ENCODE results near the gene GPR37L1. TPM values are rescaled to one million over a fixed set of nuclear protein-coding genes. Genes with fewer than 3 reads are reported as not detected.

Gene GPR37L1
- total and polyA plus RNA-seq, 10 of the 15 experiments (the other 5 are each of a cell fraction or from before 2014, with no cell fraction given): under 0.01 to 0.08 (median 0.02) TPM; not detected in 5

- Histone ChIP-seq H3K9me3 (replicated peaks; ENCODE audit: control insufficient read depth, insufficient read depth, low read length) (no peaks in the 10 kb centered on the region), H2AFZ (ENCODE audit: control insufficient read depth, low read depth, low read length) (no peak overlapping the region), H3K4me2 (ENCODE audit: control insufficient read depth, insufficient read depth) (no peak overlapping the region), H3K27me3 (replicated peaks in 1 of 2; ENCODE audit: control insufficient read depth in 2 of 2, insufficient read depth in 2 of 2, low read length in 1 of 2) (peaks cover 0 to 2% of the 10 kb centered on the region in 2 experiments; a peak in 3 of 4 replicates), H4K20me1 (ENCODE audit: control insufficient read depth, insufficient read depth) (no peaks in the 10 kb centered on the region), H3K79me2 (ENCODE audit: control insufficient read depth, insufficient read depth, low read length) (no peaks in the 10 kb centered on the region), H3K9ac (ENCODE audit: control insufficient read depth, insufficient read depth, low read length) (no peak overlapping the region), H3K36me3 (ENCODE audit: control insufficient read depth in 2 of 2, insufficient read depth in 2 of 2, low read length in 1 of 2) (no peaks in the 10 kb centered on the region), H3K4me1 (ENCODE audit: control insufficient read depth, insufficient read depth, low read length) (no peaks in the 10 kb centered on the region), H3K27ac (ENCODE audit: control insufficient read depth, insufficient read depth) (no peak overlapping the region), H3K4me3 (no peak overlapping the region)
- WGBS (ENCODE audit: insufficient coverage, insufficient replicate concordance, low lambda C conversion rate, missing lambda C conversion rate): 11% methylated on average over 7 of the region's 7 CpGs
- POLR2A ChIA-PET: no interaction called here
- in situ Hi-C loops (cut with MboI) (loop anchor here (5.0 kb wide), 2 partner anchors 109 to 229 kb away; partner anchors contain the start of gene ELF3), intact Hi-C loops (cut with micrococcal nuclease; ENCODE audit: unreplicated experiment) (no loop called here)
- ATAC-seq (no peak), DNase-seq (ENCODE audit: low read depth, low spot score) (no peak), FAIRE-seq (no peak)
- CTCF ChIA-PET: interaction anchor here (0.8 to 10.5 kb wide), 4 partner anchors 15 to 147 kb away, joined by 3 to 171 read pairs (median 62); partner anchors contain the start of gene ELF3
- BruUV-seq (replicated peaks): no TSS peak
- RAD21 ChIA-PET (ENCODE audit: unreplicated experiment): interaction anchor here (0.8 to 5.8 kb wide), 4 partner anchors 13 to 238 kb away, joined by 3 to 76 read pairs (median 4); partner anchors contain the start of gene ELF3
- TF ChIP-seq STAT3 (IDR thresholded peaks at IDR 0.05; ENCODE audit: low read depth, low read length) (no peak), PAX5 (IDR thresholded peaks at IDR 0.05; ENCODE audit: borderline replicate concordance, low read depth, low read length) (no peak), SMAD1 (IDR thresholded peaks at IDR 0.05; ENCODE audit: low read depth, partially characterized antibody) (no peak), POLR2A (IDR thresholded peaks at IDR 0.05; ENCODE audit: low read depth, low read length) (no peak), MYB (IDR thresholded peaks at IDR 0.05; ENCODE audit: borderline replicate concordance, low read depth, low read length) (no peak), HCFC1 (IDR thresholded peaks at IDR 0.05; ENCODE audit: low read length) (no peak), ZNF384 (IDR thresholded peaks at IDR 0.05; ENCODE audit: borderline replicate concordance, low read depth, low read length) (no peak), SUZ12 (IDR thresholded peaks at IDR 0.05; ENCODE audit: unreplicated experiment) (no peak), RBBP5 (conservative IDR thresholded peaks at IDR 0.05) (no peak), NBN (IDR thresholded peaks at IDR 0.05) (no peak)
- SMC1A ChIA-PET (ENCODE audit: uncharacterized antibody, unreplicated experiment): interaction anchor here (0.7 to 5.5 kb wide), 7 partner anchors 14 to 224 kb away, joined by 3 to 67 read pairs (median 6); partner anchors contain the start of gene ELF3
Observed at GRCh38 chr1:202121006-202121405, 1.7 kb upstream of the GPR37L1 start.
